HS-5 (cell line): ENCODE data around the gene RSKR.
A peak's percentile ranks its signal among the peaks of the same experiment; 100 is the strongest.
"Not testable (repeated sequence)": the region's sequence is repeated elsewhere in the genome, so short reads cannot be mapped to it uniquely, and the experiment has no call there.

Experiments used
- DNase-seq: peaks from one replicate; pipeline ENCODE4 v3.0.0-alpha.2; 2012; ENCODE audit warnings: low read depth

The RSKR gene

GRCh38 chr17:28623696-28624095 lies 9.7 kb upstream of the RSKR start:
- no peak for DNase-seq

- DNase-seq, result no peak
Measured at GRCh38 chr17:28622186-28622585, 8.2 kb upstream of the RSKR start.

GRCh38 chr17:28620010-28620409 lies 6.0 kb upstream of the RSKR start:
- no peak for DNase-seq

GRCh38 chr17:28618464-28618863 lies 4.5 kb upstream of the RSKR start:
- no peak for DNase-seq

- no peak for DNase-seq
Measured at GRCh38 chr17:28616281-28616680, 2.3 kb upstream of the RSKR start.

GRCh38 chr17:28615260-28615940 lies 1.4 kb upstream of the RSKR start:
- no peak for DNase-seq

- DNase-seq, result no peak
Measured at GRCh38 chr17:28612936-28613872, 781 bp downstream of the RSKR start.

- DNase-seq, result no peak
Measured at GRCh38 chr17:28612531-28612930, 1.5 kb downstream of the RSKR start.

- DNase-seq, result no peak
Measured at GRCh38 chr17:28610376-28610775, 3.6 kb downstream of the RSKR start.

GRCh38 chr17:28604031-28604430 lies 10.0 kb downstream of the RSKR start:
- DNase-seq, result not testable (repeated sequence)

GRCh38 chr17:28599311-28600184 lies 14.4 kb downstream of the RSKR start:
- DNase-seq, result peak; percentile 70

- DNase-seq, result peak; percentile 61
Measured at GRCh38 chr17:28598799-28599310, 15.1 kb downstream of the RSKR start, which contains the start of gene SPAG5. Gene SPAG5, minus strand, starts transcription at chr17:28599025. Its CDS starts 79 bp downstream, at chr17:28598946.

GRCh38 chr17:28598389-28598788 lies 15.6 kb downstream of the RSKR start:
- no peak for DNase-seq

GRCh38 chr17:28597606-28598383 lies 16.2 kb downstream of the RSKR start:
- DNase-seq, result no peak

- DNase-seq, result no peak
Measured at GRCh38 chr17:28592260-28592659, 21.7 kb downstream of the RSKR start.

- DNase-seq, result no peak
Measured at GRCh38 chr17:28585851-28586250, 28.1 kb downstream of the RSKR start.

GRCh38 chr17:28584434-28584833 lies 29.6 kb downstream of the RSKR start:
- no peak for DNase-seq

- no peak for DNase-seq
Measured at GRCh38 chr17:28582513-28582912, 31.5 kb downstream of the RSKR start.

GRCh38 chr17:28580959-28581358 lies 33.0 kb downstream of the RSKR start:
- DNase-seq, result no peak

GRCh38 chr17:28579526-28579925 lies 34.5 kb downstream of the RSKR start:
- no peak for DNase-seq
